GM21381 (cell line): ENCODE measurements around the gene PBX3.

Experiments
- ATAC-seq: cut with Tn5 transposase; IDR thresholded peaks from one replicate; pipeline ENCODE4 v1.9.1; 2021; ENCODE audit warnings: mild to moderate bottlenecking, moderate library complexity; ENCODE audit not compliant: unreplicated experiment

PBX3 gene

DNA sequence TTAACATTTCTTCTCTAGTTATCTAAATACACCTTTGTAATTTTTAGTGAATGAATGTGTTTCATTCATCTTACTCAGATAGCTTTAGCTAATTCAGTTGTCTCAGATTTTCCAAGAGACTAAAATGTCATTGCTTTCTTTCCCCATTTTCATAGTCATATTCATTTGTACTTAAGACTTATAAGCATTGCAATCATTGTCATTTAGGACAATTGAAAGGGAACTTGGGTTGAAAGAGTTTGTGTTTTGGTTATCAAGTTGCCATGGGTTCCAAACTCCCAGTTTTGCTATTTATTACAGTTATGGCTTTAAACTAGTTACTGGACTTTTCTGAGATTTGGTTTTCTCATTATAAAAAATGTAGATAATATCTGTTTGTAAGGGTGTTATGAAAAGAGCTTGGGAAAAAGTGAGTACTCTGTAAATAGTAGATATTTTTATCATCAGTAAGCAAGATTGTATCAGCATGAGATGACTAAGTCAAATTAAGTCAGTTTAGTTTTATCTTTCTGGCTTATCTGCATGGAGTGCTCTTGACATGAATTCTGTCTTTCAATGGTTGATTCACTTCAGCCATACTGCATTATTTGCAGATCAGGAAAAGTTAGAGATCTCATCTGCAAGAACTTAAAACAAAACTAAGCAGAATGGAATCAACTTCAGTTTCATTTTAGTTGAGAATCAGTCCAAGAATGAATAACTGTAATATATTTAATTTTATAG, 107.5 kb downstream of the PBX3 start:
- no peak for ATAC-seq

DNA sequence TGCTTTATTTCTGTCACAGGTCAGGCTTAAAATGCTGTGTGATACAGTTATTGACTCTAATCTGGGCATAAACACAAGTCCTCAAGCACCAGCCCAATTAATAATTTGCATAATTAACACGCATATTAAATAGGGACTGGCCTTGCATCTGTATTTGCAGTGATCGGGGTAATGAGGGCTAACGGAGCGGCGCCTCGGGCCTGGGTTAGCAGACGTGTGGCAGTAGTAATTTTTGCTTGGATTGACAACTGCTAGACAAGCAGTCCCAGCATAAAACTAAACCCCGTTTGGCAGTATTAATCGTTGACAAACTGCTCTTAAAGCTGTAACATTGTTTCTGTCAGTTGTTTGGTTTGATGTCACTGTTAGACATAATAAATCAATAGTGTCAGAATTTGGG, 109.2 kb downstream of the PBX3 start:
- no peak for ATAC-seq

DNA sequence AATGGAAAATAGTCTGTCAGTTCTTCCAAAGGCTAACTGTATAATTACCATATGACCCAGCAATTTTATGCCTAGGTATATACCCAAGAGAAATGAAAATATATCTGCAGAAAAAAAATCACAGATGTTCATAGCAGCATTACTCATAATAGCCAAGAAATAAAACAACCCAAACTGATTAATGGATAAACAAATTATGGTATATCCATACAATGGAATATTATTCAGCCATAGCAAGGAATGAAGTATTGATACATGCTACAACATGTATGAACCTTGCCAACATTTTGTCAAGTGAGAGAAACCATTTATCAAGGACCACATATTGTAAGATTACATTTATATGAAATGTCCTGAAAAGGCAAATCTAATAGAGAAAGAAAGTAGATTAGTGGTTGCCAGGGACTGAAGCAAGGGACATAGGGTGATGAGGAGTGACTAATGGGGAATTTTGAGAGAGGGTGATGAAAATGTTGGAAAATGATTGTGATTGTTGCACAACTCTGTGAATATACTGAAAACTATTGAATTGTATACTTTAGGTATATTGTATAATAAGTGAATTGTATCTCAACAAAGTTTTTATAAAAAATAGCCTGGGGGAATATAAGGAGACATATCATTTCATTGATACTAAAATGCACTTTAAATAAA, 114.4 kb downstream of the PBX3 start:
- no peak for ATAC-seq

DNA sequence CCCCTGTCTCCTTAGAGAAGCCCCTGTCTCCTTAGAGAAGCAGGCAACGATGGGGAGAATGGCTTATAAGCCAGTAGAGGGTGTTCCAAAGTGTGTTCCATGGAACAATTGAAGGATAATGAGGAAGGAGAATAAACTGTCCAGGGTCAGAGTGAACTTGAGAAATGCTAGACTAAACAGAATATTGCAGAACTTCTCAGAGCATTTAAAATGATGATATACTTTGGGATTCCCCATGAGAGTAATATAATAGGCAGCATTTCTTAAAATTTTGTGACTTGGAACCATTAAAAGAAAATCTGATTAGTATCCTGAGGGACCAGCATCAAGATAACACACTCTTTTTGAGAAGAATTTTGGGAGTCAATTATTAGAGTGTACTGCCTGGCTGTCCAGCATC, 116.8 kb downstream of the PBX3 start:
- no peak for ATAC-seq

DNA sequence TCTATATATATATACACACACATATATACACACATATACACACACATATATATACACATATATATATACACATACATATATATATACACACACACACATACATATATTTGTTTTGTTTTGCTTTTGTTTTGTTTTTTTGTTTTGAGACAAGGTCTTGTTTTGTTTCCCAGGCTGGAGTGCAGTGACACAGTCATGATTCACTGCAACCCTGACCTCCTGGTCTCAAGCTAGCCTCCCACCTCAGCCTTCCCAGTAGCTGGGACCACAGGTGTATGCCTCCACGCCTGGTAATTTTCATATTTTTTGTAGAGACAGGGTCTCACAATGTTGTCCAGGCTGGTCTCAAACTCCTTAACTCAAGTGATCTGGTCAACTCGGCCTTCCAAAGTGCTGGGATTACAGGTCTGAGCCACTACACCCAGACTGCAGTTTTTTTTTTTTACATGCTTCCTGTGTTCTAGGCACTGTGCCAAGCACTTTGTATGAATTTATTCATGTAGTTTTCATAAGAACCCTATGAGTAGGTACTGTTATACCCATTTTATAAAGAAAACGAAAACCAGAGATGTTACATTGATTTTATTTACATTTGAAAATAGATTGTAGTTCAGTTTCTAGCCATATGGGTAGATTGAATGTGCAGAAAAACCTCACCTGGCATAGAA, 120.7 kb downstream of the PBX3 start:
- no peak for ATAC-seq

DNA sequence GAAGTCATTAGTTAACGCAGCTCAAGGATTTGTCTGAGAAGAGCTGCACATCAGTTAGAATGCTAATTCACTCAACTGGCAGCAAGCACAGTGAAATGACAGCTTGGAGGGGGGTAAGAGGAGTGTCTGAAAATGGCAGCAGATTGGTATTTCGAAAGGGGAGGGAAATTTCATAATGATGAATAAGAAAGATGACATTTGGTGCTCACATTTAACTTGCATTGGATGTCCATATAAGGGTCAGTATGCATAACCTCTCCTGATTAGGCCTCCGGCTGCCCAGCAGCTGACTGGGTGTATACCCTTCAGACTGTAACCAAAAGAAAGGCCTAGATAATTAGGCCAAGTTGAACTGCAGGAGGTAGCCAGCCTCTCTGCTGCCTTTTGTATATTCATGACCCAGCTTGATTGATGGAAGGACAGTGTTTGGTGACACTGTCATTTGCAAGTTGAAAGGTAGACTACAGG, 131.0 kb downstream of the PBX3 start:
- ATAC-seq, result no peak

DNA sequence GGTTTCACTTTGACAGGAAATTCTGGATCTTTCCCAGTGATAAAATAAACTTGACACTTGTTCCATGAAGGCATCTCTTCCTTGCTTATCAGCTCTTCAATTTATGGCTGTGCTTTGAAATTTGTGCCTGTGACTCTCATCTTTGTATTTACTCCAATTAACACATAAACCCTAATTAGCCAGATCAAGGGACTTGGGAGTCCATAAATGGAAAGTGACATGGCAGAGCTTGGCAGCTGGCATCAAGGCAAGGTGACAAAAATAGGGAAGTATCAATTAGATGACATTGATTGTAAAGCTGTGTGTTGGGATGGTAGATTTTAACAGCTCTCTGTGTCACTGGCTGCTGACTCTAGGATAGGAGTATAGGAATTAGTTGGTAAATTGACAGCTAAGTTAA, 133.9 kb downstream of the PBX3 start:
- ATAC-seq, result no peak

DNA sequence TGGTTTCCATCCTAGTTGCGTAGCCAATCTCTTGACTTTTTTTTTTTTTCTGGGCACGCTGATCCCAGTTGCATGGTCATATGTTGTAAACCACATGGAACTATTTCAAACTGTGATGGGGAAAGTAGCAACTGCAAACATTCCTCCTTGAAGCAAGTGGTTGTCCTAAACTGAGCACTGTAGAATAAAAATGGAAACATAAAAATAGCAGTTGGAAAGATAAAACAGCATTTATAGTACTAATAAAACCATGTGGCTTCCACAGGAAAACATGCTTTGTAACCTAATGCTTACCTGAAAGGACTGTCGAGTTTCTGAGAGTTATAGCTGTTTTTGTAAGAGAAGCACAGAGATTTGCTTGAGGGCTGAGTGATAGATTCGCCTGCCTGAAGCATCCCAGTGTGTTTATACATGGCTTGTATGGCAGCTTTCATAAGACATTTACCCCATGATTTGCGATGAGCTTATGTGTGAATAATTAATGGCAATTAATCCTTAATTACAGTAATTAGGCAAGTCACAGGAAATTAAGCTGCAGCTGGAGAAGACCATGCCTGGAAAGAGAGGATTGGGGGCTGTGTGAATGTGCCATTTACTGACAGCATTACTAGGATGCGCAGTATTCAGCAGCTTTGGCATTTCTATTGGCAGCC, 136.5 kb downstream of the PBX3 start:
- ATAC-seq, result no peak

DNA sequence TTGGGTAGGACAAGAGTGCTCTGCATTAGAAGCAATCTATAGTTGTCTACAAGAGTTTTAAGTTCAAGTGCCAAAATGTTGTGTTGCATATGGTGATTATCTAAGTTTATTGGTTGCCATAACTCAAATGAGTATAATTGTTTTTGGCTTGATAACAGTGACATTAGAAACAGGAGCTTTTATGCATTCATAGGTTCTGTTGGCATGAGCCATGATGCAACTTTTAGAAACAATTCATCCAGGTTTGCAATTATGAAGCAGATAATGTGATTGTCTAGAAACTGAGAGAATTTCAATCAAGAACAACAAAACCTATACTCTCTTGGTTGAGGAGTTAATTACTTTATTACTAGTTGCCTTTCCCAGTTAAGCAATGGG, 137.0 kb downstream of the PBX3 start:
- no peak for ATAC-seq

DNA sequence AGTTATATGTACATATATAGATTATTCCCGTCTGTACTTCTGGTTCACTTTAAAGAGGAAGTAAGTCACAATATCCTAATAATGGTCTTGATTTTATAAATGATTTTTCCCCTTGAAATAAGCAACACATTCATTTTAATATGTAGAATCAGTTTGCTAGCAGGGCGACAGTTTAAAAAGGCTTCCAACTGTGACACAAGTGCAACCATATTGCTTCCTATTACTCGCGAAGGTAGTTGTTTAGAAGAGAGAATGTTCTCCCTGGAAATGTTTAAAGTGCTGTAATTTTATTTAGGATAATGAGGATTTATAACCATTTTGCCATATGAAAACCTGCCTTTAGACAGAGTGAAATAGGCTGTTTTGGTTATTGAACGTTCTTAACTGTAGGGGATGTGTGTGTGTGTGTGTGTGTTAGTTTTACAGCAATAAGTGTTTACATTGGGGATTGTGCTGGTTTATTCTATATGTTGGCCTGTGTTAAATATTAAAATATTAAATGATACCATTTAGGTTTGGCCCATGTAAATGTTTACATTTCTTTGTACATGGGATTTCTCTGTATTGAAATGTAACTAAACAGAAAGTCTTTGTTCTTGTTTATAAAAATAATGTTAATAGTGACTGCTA, 138.3 kb downstream of the PBX3 start:
- ATAC-seq, result no peak

DNA sequence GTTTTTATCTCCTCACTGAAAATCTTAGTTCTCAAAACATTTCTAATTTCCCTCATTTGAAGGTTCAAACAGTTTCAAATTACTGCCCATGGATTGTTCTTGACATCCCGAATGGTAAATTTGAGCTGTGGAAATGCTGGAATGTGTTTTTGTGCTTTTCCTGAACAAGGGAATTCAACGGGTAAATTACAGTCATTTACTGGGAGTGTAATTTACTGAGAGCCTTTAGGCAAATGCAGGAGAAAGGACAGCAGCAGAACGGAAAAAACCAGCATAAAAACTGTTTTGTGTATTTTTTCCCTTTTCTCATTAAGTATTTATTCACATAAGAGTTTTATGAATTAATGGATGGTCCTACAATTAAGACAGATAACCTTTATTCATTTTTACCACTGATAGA, 139.2 kb downstream of the PBX3 start:
- no peak for ATAC-seq

DNA sequence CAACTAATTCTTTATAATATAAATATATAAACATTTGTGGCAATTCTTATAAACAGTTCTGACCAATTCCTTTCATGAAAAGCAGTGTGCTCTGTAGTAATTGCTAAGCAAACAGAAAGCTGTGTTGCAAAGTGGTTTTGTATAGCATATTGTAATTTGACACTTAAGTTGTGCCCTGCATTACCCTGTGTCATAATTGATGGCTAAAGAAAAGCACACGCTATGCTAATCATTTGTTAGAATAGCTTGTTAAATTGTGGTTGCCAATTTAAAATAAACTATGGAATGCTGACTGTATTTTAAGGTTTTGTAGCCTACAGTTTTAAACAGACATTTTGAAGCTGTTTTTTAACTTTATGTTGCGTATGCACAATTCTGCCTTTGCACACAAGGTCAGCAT, 140.0 kb downstream of the PBX3 start:
- no peak for ATAC-seq

DNA sequence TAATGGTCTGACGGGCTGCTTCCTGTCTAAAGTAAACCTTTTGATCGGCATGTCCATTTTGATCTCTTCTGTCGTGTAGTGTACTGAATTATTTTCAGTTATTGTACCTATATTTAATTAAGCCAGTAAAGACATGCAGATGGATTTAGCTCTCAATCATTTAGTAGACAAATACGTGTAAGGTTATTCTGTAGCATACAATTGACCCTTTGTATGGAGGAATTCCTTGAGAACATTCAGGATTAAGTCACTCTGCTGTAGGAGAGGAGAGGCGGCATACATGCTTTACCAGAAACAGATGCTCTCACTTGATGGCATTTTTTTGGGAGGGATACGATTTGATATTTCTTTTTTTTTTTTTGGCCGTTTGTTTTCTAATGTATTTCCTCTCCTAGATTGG, 141.0 kb downstream of the PBX3 start:
- no peak for ATAC-seq

DNA sequence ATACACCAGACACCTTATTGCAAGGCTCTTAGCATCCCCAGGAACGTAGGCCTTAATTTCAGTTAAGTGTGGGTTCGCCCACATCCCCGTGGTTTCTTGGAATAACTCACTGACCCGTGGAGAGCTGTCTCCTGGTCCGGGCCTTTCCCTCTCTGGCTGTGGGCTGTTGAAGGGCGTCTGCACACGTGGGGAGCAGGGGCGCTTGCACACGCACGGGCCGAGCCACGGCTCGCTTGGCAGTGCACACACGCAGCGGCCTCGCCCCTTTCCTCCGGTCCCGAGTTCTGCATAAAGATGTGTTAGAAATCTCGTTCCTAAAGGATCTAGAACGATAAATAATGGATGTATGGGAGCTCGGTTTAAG, 141.9 kb downstream of the PBX3 start:
- peak; percentile 25 for ATAC-seq

DNA sequence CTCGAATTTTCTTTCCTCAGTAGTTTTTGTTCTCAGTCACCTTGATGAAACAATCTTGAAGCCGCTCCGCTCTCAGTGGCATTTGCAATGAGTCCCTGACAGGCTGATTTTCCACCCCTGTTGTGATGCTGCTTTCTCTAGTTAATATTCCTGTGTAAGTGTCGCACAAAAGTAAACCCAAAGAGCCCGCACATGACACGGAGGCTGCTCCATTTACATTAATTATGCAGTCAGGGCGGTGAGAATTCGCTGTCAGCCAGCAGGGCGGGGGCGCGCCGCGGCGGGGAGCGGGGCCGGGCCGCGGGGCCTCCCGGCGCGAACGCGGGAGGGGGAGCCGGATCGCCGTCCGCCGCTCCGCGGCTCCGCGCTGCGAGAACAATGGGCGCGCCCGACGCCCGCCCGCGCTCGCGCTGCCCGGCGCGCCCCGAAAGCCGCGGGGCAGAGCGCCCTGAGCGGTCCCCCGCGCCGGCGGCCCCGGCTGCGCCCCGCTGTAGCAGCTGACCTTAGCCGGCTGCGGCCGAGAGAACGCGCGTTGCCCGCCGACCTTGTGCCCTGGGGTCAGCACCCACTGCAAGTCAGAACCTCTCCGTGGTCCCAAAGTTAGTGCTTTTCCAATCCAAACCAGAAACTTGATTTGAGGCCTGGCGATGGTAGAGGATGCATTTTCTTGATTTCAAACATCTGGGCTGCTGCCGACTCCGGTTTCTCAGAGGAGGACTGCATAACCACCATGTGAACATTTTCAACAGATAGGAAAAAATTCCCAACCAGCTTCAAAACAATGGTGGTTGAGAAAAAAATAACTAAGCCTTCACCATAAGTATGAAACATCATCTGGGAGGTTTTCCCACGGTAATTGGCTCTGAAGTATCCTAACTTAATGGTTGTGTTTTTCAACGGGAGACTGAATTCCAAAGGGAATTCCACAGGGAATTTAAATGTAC, 142.6 kb downstream of the PBX3 start:
- ATAC-seq, result peak; percentile 55

DNA sequence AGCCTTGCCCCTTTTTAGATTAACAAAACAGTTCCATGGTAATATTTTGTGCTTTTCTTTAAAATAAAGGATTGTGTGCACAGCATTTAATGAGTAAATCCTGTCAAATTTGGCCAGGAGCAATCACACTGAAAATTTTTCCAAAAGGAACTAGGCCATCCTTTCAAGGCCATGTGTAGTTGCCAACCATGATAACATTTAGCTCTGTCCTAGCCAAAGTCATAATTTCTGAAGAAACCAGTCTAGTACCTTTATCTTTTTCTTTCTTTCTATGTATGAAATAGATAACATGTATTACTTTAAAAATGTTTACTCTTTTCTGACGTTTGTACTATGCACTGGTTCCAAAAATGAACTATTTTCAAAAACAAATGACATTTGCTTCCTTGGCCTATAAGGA, 143.7 kb downstream of the PBX3 start:
- no peak for ATAC-seq

DNA sequence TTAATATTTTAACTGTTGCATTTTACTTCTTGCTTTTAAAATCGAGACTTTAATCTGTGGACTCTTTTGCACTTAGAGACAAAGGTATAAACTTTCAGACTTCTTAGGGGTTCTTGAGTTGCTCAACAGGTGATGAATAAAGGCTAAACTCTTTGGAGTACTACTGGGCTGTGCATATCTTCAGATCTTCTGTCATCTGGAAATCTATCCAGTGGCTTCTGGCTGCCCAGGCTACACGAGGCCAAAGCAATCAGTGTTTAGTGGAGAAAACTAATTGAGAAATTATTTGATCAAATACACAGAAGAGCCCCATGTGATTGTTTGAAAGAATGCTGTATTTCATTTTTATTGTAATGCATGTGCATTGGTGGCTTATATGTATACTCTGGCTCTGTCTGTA, 146.1 kb downstream of the PBX3 start:
- ATAC-seq, result no peak

DNA sequence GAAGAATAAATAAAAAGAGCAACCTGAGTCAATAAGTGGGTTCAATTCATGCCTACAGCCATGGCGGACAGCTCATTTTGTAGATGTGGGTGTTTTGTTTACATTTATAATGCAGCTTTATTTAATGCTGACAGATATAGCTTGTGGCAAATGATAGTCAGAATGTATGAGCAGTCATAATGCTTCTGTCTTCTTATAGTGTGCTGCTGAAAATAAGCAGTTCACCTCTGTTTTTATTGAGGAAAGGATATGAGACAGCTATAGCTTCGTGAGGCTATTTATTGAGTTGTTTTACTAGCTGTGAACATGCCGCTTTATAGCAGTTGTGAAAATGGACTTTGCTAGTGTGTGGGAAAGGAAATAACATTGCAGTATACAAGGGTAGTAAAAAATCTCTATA, 147.4 kb downstream of the PBX3 start:
- no peak for ATAC-seq

DNA sequence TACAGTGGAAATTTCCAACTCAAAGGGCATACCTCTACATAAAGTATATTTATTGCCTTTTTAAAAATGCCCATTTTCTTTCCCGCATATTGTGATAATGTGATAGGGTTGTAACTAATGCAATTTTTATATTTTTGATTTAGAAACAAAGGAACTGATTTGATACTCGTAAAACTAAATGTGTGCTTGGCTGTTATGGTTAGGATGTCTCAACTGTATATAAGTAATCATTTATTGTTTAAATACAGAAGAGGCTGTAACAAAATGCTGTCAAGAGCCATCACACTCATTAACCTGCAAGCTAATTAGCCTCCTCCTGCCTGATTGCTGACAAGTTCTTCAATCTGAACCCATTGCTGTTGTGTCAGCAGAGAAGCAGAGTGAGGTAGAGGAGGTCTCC, 149.2 kb downstream of the PBX3 start:
- no peak for ATAC-seq

DNA sequence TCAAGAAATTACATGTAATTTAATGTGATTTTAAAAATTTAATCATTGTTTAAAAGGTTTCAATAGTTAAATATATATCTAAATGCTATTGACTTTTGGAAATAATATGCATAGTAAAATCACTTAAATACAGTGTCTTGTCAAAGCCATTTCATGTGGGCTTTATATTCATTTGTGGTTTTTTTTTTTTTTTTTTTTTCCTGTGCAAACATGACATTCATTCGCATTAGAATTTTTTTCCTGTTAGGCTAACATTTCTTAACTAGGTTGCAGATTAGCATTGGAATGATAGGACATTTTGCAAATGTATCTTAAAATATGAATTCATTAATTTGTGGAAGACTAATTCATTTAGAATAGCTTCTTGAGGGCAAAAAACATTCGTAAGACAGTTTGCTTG, 149.8 kb downstream of the PBX3 start:
- ATAC-seq, result no peak
